ENCODE measurements around the gene RGMA.

Gene RGMA

DNA sequence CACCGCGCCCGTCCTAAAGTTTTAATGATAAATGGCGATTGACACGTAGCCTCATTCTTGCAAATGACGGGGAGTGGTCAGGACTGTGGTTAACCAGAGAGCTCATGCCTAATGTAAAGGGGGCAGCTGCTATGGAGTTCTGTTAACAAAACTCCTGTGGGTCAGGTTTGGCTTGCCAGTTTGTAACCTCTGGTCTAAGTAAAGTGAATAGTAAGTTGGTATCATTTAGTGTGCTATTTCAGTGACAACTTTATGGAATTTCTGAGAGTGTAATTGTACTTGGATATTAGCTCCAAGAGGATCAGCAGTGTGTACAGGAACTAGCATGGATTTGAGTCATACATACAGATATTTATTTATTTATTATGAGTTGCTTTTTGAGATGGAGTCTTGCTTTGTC lies 87.9 kb downstream of the RGMA start:
- no peak for DNase-seq

DNA sequence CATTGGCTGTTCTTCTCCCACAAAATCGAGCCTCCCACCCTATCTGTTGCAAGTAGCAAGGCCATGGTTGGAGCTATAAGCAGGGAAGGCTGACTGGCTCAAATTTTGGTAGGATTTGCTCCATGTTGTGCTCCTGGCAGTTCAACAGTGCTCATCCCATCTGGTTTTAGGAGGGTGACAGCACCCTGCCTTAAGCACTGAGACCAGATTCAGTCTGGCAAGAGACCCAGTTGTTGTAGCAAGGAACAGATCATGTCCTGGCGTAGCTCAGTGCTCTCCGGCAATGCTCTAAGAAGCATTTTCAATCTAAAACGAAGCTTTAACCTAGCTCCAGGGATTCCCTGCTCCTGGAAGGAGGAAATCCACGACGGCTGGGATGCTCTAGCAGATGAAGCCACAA lies 91.2 kb downstream of the RGMA start:
- no peak for DNase-seq

DNA sequence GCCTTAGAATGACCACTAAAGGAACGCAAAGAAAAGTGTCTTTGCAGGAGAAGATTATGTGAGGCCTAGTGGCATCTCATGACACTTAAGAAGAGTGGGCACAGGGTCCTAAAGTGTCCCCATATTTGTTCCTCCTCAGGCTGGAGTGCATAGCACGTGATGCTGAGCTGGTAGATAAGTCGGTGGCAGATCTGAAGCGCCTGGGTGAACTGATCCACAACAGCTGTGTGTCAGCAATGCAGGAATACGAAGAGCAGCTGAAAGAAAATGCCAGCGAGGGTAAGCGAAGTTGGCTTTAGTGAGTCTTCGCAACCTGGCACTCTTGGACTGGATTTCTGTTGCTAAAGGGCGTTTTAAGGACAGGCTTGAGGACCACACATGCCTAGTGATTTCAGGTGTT lies 96.3 kb downstream of the RGMA start:
- DNase-seq: no peak

DNA sequence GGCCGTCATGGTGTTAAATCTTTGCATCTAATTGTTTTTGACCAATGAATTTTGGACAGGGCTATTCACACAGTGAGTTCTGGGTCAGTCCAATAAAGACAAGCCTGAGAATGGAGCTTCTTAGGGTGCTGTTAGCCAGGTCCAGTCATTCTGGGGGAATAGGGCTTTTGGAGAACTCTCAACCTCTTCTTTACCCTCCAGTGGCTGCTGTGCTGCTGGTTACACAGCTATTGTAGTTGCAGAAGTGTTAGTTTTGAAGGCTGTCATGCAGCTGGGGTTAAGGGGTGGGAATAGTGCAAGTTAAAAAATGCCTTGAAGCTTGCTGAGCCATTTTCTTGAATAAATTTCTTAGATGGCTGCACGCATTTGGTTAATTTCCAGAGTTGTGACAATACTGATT lies 99.0 kb downstream of the RGMA start:
- no peak for DNase-seq

DNA sequence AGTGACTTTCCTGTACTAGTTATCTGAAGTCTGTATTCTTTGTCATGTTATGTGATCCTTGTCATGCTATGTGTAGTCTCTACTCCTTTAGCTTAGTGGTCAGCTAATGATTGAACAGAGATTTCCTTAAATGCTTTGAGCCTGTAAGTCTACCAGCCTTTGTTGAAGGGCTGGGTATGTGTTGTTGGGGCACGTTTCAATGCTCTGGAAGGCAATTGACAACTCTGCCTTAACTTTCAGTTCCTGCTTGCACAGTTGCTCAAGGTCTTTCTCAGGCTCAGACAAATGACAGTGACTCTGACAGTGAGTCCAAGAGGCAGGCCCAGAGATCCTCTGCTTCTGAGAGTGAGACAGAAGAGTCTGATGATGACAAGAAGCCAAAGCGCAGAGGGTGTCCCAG lies 99.5 kb downstream of the RGMA start:
- DNase-seq: no peak
